Measurements from ENCODE around the gene KLF3.
"Not testable (repeated sequence)": the region's sequence is repeated elsewhere in the genome, so short reads cannot be mapped to it uniquely, and the experiment has no call there.

DNA sequence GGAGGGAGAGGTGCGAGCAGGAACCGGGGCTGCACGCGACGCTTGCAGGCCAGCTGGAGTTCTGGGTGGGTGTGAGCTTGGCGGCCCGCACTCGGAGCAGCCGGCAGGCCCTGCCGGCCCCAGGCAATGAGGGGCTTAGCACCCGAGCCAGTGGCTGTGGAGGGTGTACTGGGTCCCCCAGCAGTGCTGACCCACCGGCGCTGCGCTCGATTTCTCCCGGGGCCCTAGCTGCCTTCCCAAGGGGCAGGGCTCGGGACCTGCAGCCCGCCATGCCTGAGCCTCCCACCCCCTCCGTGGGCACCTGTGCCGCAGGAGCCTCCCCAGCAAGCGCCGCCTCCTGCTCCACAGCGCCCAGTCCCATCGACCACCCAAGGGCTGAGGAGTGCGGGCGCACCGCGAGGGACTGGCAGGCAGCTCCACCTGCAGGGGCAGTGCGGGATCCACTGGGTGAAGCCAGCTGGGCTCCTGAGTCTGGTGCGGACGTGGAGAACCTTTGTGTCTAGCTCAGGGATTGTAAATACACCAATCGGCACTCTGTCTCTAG lies 37.0 kb upstream of the KLF3 start:
- not testable (repeated sequence) for TF ChIP-seq POLR2A (IDR thresholded peaks at IDR 0.05; ENCODE audit: low read length); GATA1 (IDR thresholded peaks at IDR 0.05; ENCODE audit: low read depth, low read length)

Data from erythroblast (primary cell).